Lung (tissue), 12 donors: ENCODE results near the gene PRXL2B. TPM values are rescaled to one million over a fixed set of nuclear protein-coding genes. Genes with fewer than 3 reads are reported as not detected.

Experiments used
- ATAC-seq: fragments of 200-7000 bp; cut with Tn5 transposase; one replicate; pipeline ENCODE4 v1.9.1; 2020; ENCODE audit warnings: moderate number of reproducible peaks; ENCODE audit not compliant: insufficient read depth, low FRiP score
- DNase-seq, 3 donors: peaks; one replicate each; pipeline ENCODE4 v3.0.0-alpha.2; 2013 to 2017
- H3K27ac ChIP-seq, 2 donors: one replicate each; pipeline ENCODE4 v1.5.1; 2013; ENCODE audit warnings: mild to moderate bottlenecking in 2 of 2, moderate library complexity in 2 of 2, control low read depth in 1 of 2, inconsistent platforms in 1 of 2, low read depth in 1 of 2, low read length in 1 of 2
- H3K27me3 ChIP-seq, 3 donors: one replicate each; pipeline ENCODE4 v1.5.1; 2013; ENCODE audit warnings: low read length in 2 of 3; ENCODE audit not compliant: control insufficient read depth in 3 of 3, insufficient read depth in 3 of 3
- H3K36me3 ChIP-seq, 4 donors: one replicate each; pipeline ENCODE4 v1.5.1; 2013; ENCODE audit warnings: low read length in 4 of 4, mild to moderate bottlenecking in 1 of 4, moderate library complexity in 1 of 4; ENCODE audit not compliant: control insufficient read depth in 4 of 4, insufficient read depth in 4 of 4
- H3K4me1 ChIP-seq, 5 donors: one replicate each; pipeline ENCODE4 v1.5.1; 2013; ENCODE audit warnings: low read length in 5 of 5, mild to moderate bottlenecking in 2 of 5, moderate library complexity in 1 of 5; ENCODE audit not compliant: control insufficient read depth in 5 of 5, insufficient read depth in 5 of 5
- H3K4me3 ChIP-seq: one replicate; pipeline ENCODE4 v1.5.1; 2013; ENCODE audit warnings: mild to moderate bottlenecking, control low read depth, moderate library complexity
- H3K9ac ChIP-seq, 2 donors: one replicate each; pipeline ENCODE4 v1.5.1; 2013; ENCODE audit warnings: low read length in 2 of 2, control low read depth in 1 of 2; ENCODE audit not compliant: insufficient read depth in 1 of 2
- H3K9me3 ChIP-seq, 4 donors: one replicate each; pipeline ENCODE4 v1.5.1; 2013; ENCODE audit warnings: low read length in 3 of 4, mild to moderate bottlenecking in 1 of 4, moderate library complexity in 1 of 4; ENCODE audit not compliant: control insufficient read depth in 4 of 4, insufficient read depth in 3 of 4
- CTCF ChIP-seq: IDR thresholded peaks from 2 replicates; pipeline ENCODE4 v1.5.1; 2012; ENCODE audit warnings: mild to moderate bottlenecking; ENCODE audit errors: control extremely low read depth, extremely low read depth
- WGBS, 2 donors: extraction: QIAGEN DNeasy Blood & Tissue Kit; methylation state at CpG; one replicate each; pipeline ENCODE4 v1.1.7; 2013; 5-methylcytosine and 5-hydroxymethylcytosine counted together
- polyA plus RNA-seq, 2 donors: library from polyadenylated mRNA; stranded (reverse); fragments of 200-250 nt; gene quantifications; one replicate each; pipeline ENCODE4 v1.2.1, GENCODE V29; 2013
- total RNA-seq, 2 donors: library from RNA; depleted of rRNA in 1 of 2; stranded (reverse); fragments of >200 nt in 1 of 2; gene quantifications; one replicate each; pipeline ENCODE4 v1.2.1, GENCODE V29; 2014 to 2021
- donor health status: control.
- donor health status: control.
- donor health status: Bipolar disorder and iron deficiency.
- donor health status: healthy.
- donor health status: DM: yes; HTN: yes; CAD: no.

The PRXL2B gene
- total and polyA plus RNA-seq, 4 donors: 17.8 to 39.8 (median 27.0) TPM

GRCh38 chr1:2638466-2639115 lies 52.0 kb downstream of the PRXL2B start:
- no peak for ATAC-seq
- Histone ChIP-seq H3K9me3 (peaks cover 0 to 10% (median 1%) of the 10 kb centered on the region in 4 donors), H3K9ac (no peak overlapping the region), H3K4me3 (no peak overlapping the region), H3K36me3 (no peaks in the 10 kb centered on the region), H3K27ac (no peak overlapping the region), H3K4me1 (peaks cover 0 to 18% (median under 1%) of the 10 kb centered on the region in 5 donors), H3K27me3 (no peaks in the 10 kb centered on the region)
- no peak for TF ChIP-seq CTCF
- DNase-seq: no peak
- WGBS, 2 donors: 76 to 83% methylated on average over 16 of the region's 16 CpGs

GRCh38 chr1:2639203-2639602 lies 52.6 kb downstream of the PRXL2B start:
- Histone ChIP-seq H3K27me3 (no peaks in the 10 kb centered on the region), H3K4me3 (no peak overlapping the region), H3K27ac (no peak overlapping the region), H3K9ac (no peak overlapping the region), H3K36me3 (no peaks in the 10 kb centered on the region), H3K9me3 (peaks cover 0 to 10% (median 1%) of the 10 kb centered on the region in 4 donors), H3K4me1 (peaks cover 0 to 16% (median 0%) of the 10 kb centered on the region in 5 donors)
- WGBS, 2 donors: 46 to 73% methylated on average over 11 of the region's 11 CpGs
- no peak for TF ChIP-seq CTCF
- DNase-seq (no peak), ATAC-seq (no peak)

- no peak overlapping the region for H3K4me3 ChIP-seq
- no peak for TF ChIP-seq CTCF
- peaks cover 0 to 16% (median 0%) of the 10 kb centered on the region in 5 donors for H3K4me1 ChIP-seq
- no peak overlapping the region for H3K9ac ChIP-seq
- no peak for ATAC-seq
- DNase-seq: no peak
- H3K9me3 ChIP-seq: peaks cover 0 to 10% (median 1%) of the 10 kb centered on the region in 4 donors
- 79 to 83% methylated on average over 23 to 26 of the region's 26 CpGs for WGBS, 2 donors
- no peak overlapping the region for H3K27ac ChIP-seq
- H3K27me3 ChIP-seq: no peaks in the 10 kb centered on the region
- H3K36me3 ChIP-seq: no peaks in the 10 kb centered on the region
Observed at GRCh38 chr1:2639607-2640521, 53.3 kb downstream of the PRXL2B start.
